Astrocyte (in vitro differentiated cells and primary cell): ENCODE data around the gene HP. TPM values are rescaled to one million over a fixed set of nuclear protein-coding genes. Genes with fewer than 3 reads are reported as not detected.

Source experiments
- DNase-seq: peaks from one replicate; pipeline ENCODE4 v3.0.0-alpha.2; 2010; ENCODE audit warnings: low read depth
- FAIRE-seq: peaks from 2 replicates; lab custom pipeline; 2011; peaks lifted over from hg19 to GRCh38; lab: Jason Lieb, UNC
- H2AFZ ChIP-seq: 2 replicates; pipeline ENCODE4 v1.6.0; 2012; ENCODE audit warnings: low read depth, low read length, inconsistent platforms
- H3K27ac ChIP-seq: 2 replicates; pipeline ENCODE4 v1.5.1; 2011; ENCODE audit warnings: low read depth, low read length, inconsistent platforms
- H3K27me3 ChIP-seq: 2 replicates; pipeline ENCODE4 v1.6.0; 2011; ENCODE audit warnings: low read length, inconsistent platforms; ENCODE audit not compliant: insufficient read depth
- H3K36me3 ChIP-seq: 2 replicates; pipeline ENCODE4 v1.5.1; 2011; ENCODE audit warnings: low read length, inconsistent platforms; ENCODE audit not compliant: insufficient read depth
- H3K4me1 ChIP-seq: 2 replicates; pipeline ENCODE4 v1.5.1; 2011; ENCODE audit warnings: low read length, inconsistent platforms; ENCODE audit not compliant: insufficient read depth
- H3K4me2 ChIP-seq: 2 replicates; pipeline ENCODE4 v1.6.0; 2012; ENCODE audit warnings: low read length, inconsistent platforms
- H3K4me3 ChIP-seq: 2 replicates; pipeline ENCODE4 v1.5.1; 2011; ENCODE audit warnings: low read depth, mild to moderate bottlenecking, low read length, inconsistent platforms; ENCODE audit not compliant: insufficient read depth
- H3K79me2 ChIP-seq: 2 replicates; pipeline ENCODE4 v1.6.0; 2012; ENCODE audit warnings: mild to moderate bottlenecking, low read length, inconsistent platforms; ENCODE audit not compliant: insufficient read depth
- H3K9ac ChIP-seq: 2 replicates; pipeline ENCODE4 v1.6.0; 2012; ENCODE audit warnings: mild to moderate bottlenecking, low read length, inconsistent platforms
- H3K9me3 ChIP-seq: 2 replicates; pipeline ENCODE4 v1.5.1; 2012; ENCODE audit warnings: low read depth, mild to moderate bottlenecking, low read length, inconsistent platforms; ENCODE audit not compliant: insufficient read depth
- H4K20me1 ChIP-seq: 2 replicates; pipeline ENCODE4 v1.6.0; 2012; ENCODE audit warnings: low read length, inconsistent platforms; ENCODE audit not compliant: insufficient read depth
- H3K27ac Mint-ChIP-seq: one replicate; pipeline ENCODE4 v1.8.0; 2021; ENCODE audit warnings: mild to moderate bottlenecking, mixed read lengths; ENCODE audit not compliant: unreplicated experiment
- H3K27me3 Mint-ChIP-seq: one replicate; pipeline ENCODE4 v1.8.0; 2021; ENCODE audit warnings: low read depth, mixed read lengths; ENCODE audit not compliant: unreplicated experiment
- H3K36me3 Mint-ChIP-seq: one replicate; pipeline ENCODE4 v1.8.0; 2021; ENCODE audit warnings: low read depth, mixed read lengths; ENCODE audit not compliant: unreplicated experiment
- H3K4me1 Mint-ChIP-seq: one replicate; pipeline ENCODE4 v1.8.0; 2021; ENCODE audit warnings: low read depth, mixed read lengths; ENCODE audit not compliant: unreplicated experiment
- H3K4me3 Mint-ChIP-seq: one replicate; pipeline ENCODE4 v1.8.0; 2021; ENCODE audit warnings: mild to moderate bottlenecking, moderate library complexity, mixed read lengths; ENCODE audit not compliant: unreplicated experiment
- H3K9me3 Mint-ChIP-seq: one replicate; pipeline ENCODE4 v1.8.0; 2021; ENCODE audit warnings: mild to moderate bottlenecking, mixed read lengths; ENCODE audit not compliant: unreplicated experiment
- EZH2 ChIP-seq: IDR thresholded peaks from 2 replicates; pipeline ENCODE4 v1.6.1; 2012; ENCODE audit warnings: mild to moderate bottlenecking, low read length, inconsistent platforms; ENCODE audit not compliant: insufficient read depth
- total RNA-seq: library from RNA; stranded (reverse); gene quantifications from 2 replicates; pipeline ENCODE4 v1.2.1, GENCODE V29; 2021
- TF ChIP-seq, protein P1 (sequence below): IDR thresholded peaks from 2 replicates; pipeline ENCODE4 v1.5.1; 2011; ENCODE audit warnings: low read depth, mild to moderate bottlenecking, inconsistent platforms, low read length, moderate library complexity; ENCODE audit not compliant: insufficient read depth

HP gene
- total RNA-seq, 1 donor from 2014 or later: not detected

DNA sequence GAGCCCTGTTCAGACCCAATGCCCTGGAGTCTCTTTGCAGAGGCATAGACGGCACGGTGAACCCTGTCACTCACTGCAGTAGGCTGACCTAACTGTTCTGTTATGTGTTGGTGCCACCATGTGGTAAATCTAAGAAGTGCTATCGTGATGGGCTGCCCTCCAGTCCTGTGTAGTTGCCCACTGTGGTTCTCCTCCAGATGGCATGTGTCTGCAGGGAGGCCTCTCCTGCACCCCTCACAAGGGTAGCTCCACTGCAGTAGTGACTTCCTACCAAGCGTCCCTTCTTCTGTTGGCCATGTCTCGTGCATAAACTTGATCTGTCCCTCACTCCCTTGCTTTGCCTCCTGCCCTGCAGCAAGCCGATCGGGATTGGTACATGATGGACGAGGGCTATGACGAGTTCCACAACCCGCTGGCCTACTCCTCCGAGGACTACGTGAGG, 45.1 kb downstream of the HP start:
- no peak overlapping the region for H3K4me3 Mint-ChIP-seq

DNA sequence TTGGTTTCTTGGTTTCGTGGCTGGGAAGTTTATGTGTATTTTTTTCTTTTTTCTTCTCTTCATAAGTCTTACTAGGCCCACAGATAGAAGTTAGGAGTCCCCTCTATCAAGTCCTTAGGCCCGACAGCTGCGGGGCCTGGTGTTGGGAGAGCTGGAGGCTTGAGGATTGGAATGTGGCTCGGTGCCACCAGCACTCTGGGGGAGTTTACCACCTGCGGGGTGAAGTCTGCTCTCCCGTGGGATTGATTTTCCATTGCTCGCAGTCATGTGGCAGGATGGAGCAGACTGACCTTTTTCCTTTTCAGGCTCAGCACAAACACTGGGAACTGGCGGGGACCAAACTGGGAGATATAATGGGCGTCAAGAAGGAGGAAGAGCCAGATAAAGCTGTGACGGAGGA, 46.9 kb downstream of the HP start:
- Histone ChIP-seq H3K9me3 (no peaks in the 10 kb centered on the region), H3K79me2 (peaks cover 12% of the 10 kb centered on the region), H2AFZ (no peak overlapping the region), H3K27ac (no peak overlapping the region), H3K9ac (no peak overlapping the region), H3K4me2 (no peak overlapping the region), H3K27me3 (no peaks in the 10 kb centered on the region), H3K4me3 (no peak overlapping the region), H4K20me1 (peaks cover 20% of the 10 kb centered on the region), H3K36me3 (peaks cover 54% of the 10 kb centered on the region), H3K4me1 (no peaks in the 10 kb centered on the region)
- H3K4me1 Mint-ChIP-seq: no peaks in the 10 kb centered on the region
- TF ChIP-seq EZH2: no peak
- TF ChIP-seq, protein P1, sequence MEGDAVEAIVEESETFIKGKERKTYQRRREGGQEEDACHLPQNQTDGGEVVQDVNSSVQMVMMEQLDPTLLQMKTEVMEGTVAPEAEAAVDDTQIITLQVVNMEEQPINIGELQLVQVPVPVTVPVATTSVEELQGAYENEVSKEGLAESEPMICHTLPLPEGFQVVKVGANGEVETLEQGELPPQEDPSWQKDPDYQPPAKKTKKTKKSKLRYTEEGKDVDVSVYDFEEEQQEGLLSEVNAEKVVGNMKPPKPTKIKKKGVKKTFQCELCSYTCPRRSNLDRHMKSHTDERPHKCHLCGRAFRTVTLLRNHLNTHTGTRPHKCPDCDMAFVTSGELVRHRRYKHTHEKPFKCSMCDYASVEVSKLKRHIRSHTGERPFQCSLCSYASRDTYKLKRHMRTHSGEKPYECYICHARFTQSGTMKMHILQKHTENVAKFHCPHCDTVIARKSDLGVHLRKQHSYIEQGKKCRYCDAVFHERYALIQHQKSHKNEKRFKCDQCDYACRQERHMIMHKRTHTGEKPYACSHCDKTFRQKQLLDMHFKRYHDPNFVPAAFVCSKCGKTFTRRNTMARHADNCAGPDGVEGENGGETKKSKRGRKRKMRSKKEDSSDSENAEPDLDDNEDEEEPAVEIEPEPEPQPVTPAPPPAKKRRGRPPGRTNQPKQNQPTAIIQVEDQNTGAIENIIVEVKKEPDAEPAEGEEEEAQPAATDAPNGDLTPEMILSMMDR: no peak
- no peak overlapping the region for H3K27ac Mint-ChIP-seq
- H3K4me3 Mint-ChIP-seq: no peak overlapping the region
- no peaks in the 10 kb centered on the region for H3K9me3 Mint-ChIP-seq
- no peak for FAIRE-seq
- H3K36me3 Mint-ChIP-seq: peaks cover 27% of the 10 kb centered on the region
- DNase-seq: no peak
- H3K27me3 Mint-ChIP-seq: no peaks in the 10 kb centered on the region

More for the DNA sequence above, 45.1 kb downstream of the HP start:
- no peak overlapping the region for H3K4me2 ChIP-seq
- H4K20me1 ChIP-seq: peaks cover 33% of the 10 kb centered on the region
- no peaks in the 10 kb centered on the region for H3K27me3 ChIP-seq
- no peak overlapping the region for H3K9ac ChIP-seq
- no peak overlapping the region for H3K27ac ChIP-seq
- H3K4me1 ChIP-seq: peaks cover 9% of the 10 kb centered on the region
- H3K36me3 Mint-ChIP-seq: peaks cover 16% of the 10 kb centered on the region
- FAIRE-seq (no peak), DNase-seq (peak; percentile 15)
- no peak overlapping the region for H3K4me3 ChIP-seq
- H2AFZ ChIP-seq: no peak overlapping the region
- TF ChIP-seq EZH2: no peak
- TF ChIP-seq, protein P1: peak; percentile 39
- H3K27ac Mint-ChIP-seq: no peak overlapping the region
- H3K36me3 ChIP-seq: peaks cover 43% of the 10 kb centered on the region
- no peaks in the 10 kb centered on the region for H3K9me3 Mint-ChIP-seq
- no peaks in the 10 kb centered on the region for H3K27me3 Mint-ChIP-seq
- peaks cover 30% of the 10 kb centered on the region for H3K79me2 ChIP-seq
- H3K4me1 Mint-ChIP-seq: peaks cover 9% of the 10 kb centered on the region
- no peaks in the 10 kb centered on the region for H3K9me3 ChIP-seq

DNA sequence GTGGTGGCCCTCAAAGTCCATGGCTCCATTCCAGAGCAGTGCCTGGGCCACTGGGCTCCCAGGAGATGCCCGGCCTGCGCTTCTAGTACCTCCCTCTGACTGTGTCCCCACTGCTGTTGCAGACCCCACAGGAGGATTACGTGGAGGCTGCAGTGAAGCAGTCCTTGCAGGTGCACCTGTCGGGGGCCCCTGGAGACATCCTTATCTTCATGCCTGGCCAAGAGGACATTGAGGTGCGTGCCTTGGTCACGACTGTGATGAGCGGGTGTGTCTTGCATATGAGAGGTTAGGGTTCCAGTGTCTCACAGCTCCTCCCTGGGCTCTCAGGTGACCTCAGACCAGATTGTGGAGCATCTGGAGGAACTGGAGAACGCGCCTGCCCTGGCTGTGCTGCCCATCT, 50.6 kb downstream of the HP start:
- no peak overlapping the region for H3K9ac ChIP-seq
- no peaks in the 10 kb centered on the region for H3K9me3 ChIP-seq
- H2AFZ ChIP-seq: no peak overlapping the region
- peaks cover 9% of the 10 kb centered on the region for H4K20me1 ChIP-seq
- peaks cover 54% of the 10 kb centered on the region for H3K36me3 ChIP-seq
- TF ChIP-seq, protein P1: no peak
- TF ChIP-seq EZH2: no peak
- FAIRE-seq: no peak
- no peak overlapping the region for H3K4me2 ChIP-seq
- DNase-seq: no peak
- Mint-ChIP-seq H3K36me3 (peaks cover 27% of the 10 kb centered on the region), H3K27ac (no peak overlapping the region), H3K9me3 (no peaks in the 10 kb centered on the region), H3K27me3 (no peaks in the 10 kb centered on the region), H3K4me1 (no peaks in the 10 kb centered on the region), H3K4me3 (no peak overlapping the region)
- no peaks in the 10 kb centered on the region for H3K79me2 ChIP-seq
- no peak overlapping the region for H3K4me3 ChIP-seq
- no peak overlapping the region for H3K27ac ChIP-seq
- H3K4me1 ChIP-seq: no peaks in the 10 kb centered on the region
- no peaks in the 10 kb centered on the region for H3K27me3 ChIP-seq
